OCI-LY3 (cell line): ENCODE data around the gene DDOST.

Experiments used
- EZH2phosphoT487 ChIP-seq: fragments of 200-600 bp; shearing (Covaris generic); IDR thresholded peaks from 2 replicates; pipeline ENCODE4 v1.6.1; 2018; ENCODE audit warnings: antibody characterized with exemption, mixed run types, low read depth
- TF ChIP-seq, protein P1 (sequence below): fragments of 200-600, 300-600 bp; sonication (generic); IDR thresholded peaks from 2 replicates; pipeline ENCODE4 v1.5.1; 2014; ENCODE audit warnings: antibody characterized with exemption, low read length, low read depth

DNA sequence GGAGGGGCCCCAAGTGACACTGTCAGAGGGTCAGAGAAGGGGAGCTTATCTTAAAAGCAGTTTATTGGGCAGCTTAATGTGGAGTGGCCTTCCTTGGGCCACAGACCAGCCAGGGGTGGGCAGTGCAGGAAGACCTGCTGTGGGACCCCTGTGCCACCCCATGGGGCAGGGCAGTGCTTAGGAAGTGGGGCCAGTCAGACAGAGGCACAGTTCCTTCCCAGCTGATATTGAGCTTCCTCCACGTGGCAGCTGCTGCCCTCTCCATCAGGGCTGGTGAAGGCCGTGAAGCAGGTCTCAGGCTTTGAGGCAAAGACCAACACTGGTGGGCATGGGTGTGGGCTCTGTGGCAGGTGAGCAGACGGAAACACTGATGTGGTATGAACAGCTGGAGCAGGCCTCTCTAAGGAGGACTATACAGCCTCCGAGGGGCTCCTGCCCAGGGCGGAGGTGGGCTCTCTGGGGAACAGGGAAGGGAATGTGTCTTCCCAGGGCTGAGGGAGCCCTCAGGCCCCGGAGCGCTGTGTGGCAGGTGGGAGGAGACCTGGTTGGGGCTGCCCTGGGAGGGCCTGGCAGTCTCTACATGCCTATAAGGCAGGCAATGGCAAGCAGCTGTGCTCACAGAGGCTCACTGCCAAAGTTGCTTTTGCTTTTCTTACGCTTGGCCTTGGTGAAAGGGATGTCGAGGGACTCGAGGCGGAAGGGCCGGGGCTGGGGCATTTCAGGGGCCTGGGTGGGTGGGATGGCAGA is 3.0 kb upstream of the DDOST start:
- no peak for TF ChIP-seq EZH2phosphoT487
- TF ChIP-seq, protein P1, sequence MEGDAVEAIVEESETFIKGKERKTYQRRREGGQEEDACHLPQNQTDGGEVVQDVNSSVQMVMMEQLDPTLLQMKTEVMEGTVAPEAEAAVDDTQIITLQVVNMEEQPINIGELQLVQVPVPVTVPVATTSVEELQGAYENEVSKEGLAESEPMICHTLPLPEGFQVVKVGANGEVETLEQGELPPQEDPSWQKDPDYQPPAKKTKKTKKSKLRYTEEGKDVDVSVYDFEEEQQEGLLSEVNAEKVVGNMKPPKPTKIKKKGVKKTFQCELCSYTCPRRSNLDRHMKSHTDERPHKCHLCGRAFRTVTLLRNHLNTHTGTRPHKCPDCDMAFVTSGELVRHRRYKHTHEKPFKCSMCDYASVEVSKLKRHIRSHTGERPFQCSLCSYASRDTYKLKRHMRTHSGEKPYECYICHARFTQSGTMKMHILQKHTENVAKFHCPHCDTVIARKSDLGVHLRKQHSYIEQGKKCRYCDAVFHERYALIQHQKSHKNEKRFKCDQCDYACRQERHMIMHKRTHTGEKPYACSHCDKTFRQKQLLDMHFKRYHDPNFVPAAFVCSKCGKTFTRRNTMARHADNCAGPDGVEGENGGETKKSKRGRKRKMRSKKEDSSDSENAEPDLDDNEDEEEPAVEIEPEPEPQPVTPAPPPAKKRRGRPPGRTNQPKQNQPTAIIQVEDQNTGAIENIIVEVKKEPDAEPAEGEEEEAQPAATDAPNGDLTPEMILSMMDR: no peak
